Upper lobe of left lung (tissue), 4 donors: ENCODE data around the gene CDHR3.

Source experiments
- CTCF ChIP-seq, 6 experiments: fragments of 450-650 bp in 4 of 6; fragments of 200-600 bp in 2 of 6; sonication (generic) in 2 of 6; IDR thresholded peaks; one replicate each; pipeline ENCODE4 v1.5.1; 2016 to 2019; ENCODE audit warnings: antibody characterized with exemption in 6 of 6
- POLR2A ChIP-seq, 4 donors: fragments of 450-650 bp; IDR thresholded peaks; one replicate each; pipeline ENCODE4 v1.5.1; 2016 to 2017; ENCODE audit warnings: antibody characterized with exemption in 4 of 4, mild to moderate bottlenecking in 2 of 4
- POLR2AphosphoS5 ChIP-seq, 2 donors: sonication (generic); formaldehyde crosslinking; IDR thresholded peaks; one replicate each; pipeline ENCODE4 v1.5.1; 2017; ENCODE audit warnings: antibody characterized with exemption in 2 of 2

GRCh38 chr7:106057204-106057961 lies 94.3 kb downstream of the CDHR3 start:
- peak in 1 of 6 experiments; percentile 3 for TF ChIP-seq CTCF (IDR thresholded peaks at IDR 0.05)
- TF ChIP-seq POLR2AphosphoS5 (IDR thresholded peaks at IDR 0.05): no peak
- TF ChIP-seq POLR2A (IDR thresholded peaks at IDR 0.05): no peak
